Adipose tissue (tissue), 3 donors: Measurements from ENCODE around the gene IL18R1. TPM values are rescaled to one million over a fixed set of nuclear protein-coding genes. Genes with fewer than 3 reads are reported as not detected.

Experiments
- H3K27ac ChIP-seq: one replicate; pipeline ENCODE4 v1.5.1; 2013; ENCODE audit warnings: low read depth, low read length
- WGBS, 3 donors: extraction: QIAGEN DNeasy Blood & Tissue Kit; methylation state at CpG; one replicate each; pipeline ENCODE4 v1.1.7; 2013; 5-methylcytosine and 5-hydroxymethylcytosine counted together
- polyA plus RNA-seq, 3 donors: library from polyadenylated mRNA; stranded (reverse); fragments of 200-250 nt; gene quantifications; one replicate each; pipeline ENCODE4 v1.2.3, GENCODE V29; 2013
- donor health status: healthy with polysubstance abuse.
- donor health status: Bipolar disorder and iron deficiency.
- donor health status: healthy.

Gene IL18R1
- polyA plus RNA-seq, 3 donors, result 1.2 to 5.9 (median 4.8) TPM

DNA sequence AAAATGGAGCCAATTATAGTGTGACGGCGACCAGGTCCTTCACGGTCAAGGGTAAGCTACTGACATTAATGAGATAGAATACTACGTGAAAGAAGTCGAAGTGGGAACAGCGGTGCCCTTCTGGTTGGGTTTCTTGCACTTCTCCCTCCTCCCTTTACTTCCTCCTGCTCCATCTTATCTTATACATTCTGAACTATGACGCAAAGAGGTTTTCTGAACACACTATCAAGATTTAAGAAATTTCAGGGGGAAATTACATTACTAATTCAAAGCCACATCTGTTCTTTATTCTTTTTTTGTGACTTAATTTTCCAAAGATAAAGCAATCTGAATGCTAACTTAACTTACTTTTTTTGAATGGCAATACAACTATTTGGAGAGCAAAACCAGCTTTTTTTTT is 14.8 kb upstream of the IL18R1 start:
- no peak overlapping the region for H3K27ac ChIP-seq
- 72 to 85% (median 82%) methylated on average over 7 of the region's 7 CpGs for WGBS, 3 donors

- H3K27ac ChIP-seq, result no peak overlapping the region
- WGBS, 3 donors, result 47 to 71% (median 53%) methylated on average over 3 of the region's 3 CpGs
Measured at GRCh38 chr2:102342888-102343287, 12.7 kb upstream of the IL18R1 start.

DNA sequence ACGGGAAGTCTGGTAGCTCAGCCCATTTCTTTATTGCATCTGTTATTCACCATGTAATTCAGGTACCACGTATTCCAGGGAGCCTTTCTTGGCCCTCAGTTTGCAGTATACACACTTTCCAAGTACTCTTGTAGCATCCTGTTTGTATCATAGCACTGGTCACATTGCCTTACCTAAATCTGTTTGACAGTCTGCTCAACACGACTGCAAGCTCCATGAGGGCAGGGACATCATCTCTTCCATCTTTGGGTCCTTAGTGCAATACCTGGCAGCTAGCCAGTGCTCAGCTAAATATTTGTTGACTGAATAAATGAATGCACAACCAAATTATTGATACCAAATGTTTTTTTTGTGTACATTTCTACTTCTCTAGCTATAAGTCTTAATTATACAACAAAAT is 11.2 kb upstream of the IL18R1 start:
- 80 to 95% (median 94%) methylated on average over 3 of the region's 3 CpGs for WGBS, 3 donors
- H3K27ac ChIP-seq, result no peak overlapping the region

DNA sequence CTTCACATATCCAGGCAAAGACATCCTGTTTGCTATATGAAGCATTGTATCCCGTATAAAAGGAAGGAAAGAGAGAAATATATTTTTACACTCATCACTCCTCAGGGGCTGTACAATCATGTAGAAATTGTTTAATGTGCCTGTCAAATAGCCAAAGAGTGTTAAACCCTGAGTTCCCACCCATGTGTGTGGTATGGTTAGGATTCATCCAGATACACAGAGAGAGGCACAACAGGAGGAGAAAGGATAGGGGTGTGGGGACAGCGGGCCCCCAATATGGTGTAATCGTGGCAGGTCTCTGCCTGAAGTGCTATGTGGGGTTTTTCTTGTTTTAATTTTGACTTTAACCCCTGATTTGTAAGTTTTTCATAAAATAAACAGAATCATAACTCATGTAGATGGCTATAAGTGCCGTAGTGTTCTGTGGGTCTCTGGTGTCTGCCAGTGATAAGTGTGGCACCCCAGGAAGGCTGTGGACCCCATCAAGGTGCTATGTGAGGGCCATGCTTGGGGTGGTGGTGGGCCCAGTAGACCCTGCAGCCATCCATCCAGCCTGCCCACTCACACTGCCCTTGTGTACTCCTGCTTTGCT is 10.2 kb upstream of the IL18R1 start:
- H3K27ac ChIP-seq, result no peak overlapping the region
- WGBS, 3 donors, result 77 to 85% (median 84%) methylated on average over 4 of the region's 4 CpGs

GRCh38 chr2:102346381-102347130 is 9.0 kb upstream of the IL18R1 start:
- 89 to 92% (median 90%) methylated on average over 7 of the region's 7 CpGs for WGBS, 3 donors
- no peak overlapping the region for H3K27ac ChIP-seq

- 47 to 57% (median 57%) methylated on average over 1 of the region's 1 CpG for WGBS, 3 donors
- no peak overlapping the region for H3K27ac ChIP-seq
Measured at GRCh38 chr2:102350137-102350793, 5.3 kb upstream of the IL18R1 start.

DNA sequence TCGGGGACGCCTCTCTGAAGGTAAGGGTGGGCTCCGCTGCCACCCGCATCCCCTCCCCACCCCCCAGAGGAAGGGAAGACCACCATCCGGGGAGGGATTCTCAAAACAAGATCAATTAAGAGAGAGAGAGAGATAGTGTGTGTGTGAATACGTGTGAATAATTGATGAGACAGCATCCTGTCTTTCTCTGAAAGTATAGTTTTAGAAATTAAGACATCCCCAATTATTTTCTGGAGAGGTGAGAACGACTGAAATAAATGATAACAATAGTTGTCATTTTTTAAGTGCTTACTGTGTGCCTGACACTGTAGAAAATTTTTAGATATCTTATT is 751 bp downstream of the IL18R1 start:
- H3K27ac ChIP-seq, result no peak overlapping the region
- 9 to 21% (median 10%) methylated on average over 7 of the region's 7 CpGs for WGBS, 3 donors

GRCh38 chr2:102356741-102357140 is 1.1 kb downstream of the IL18R1 start:
- no peak overlapping the region for H3K27ac ChIP-seq
- WGBS, 3 donors, result 77 to 79% (median 78%) methylated on average over 2 of the region's 2 CpGs

- H3K27ac ChIP-seq, result no peak overlapping the region
- 49 to 59% (median 52%) methylated on average over 2 of the region's 2 CpGs for WGBS, 3 donors
Measured at GRCh38 chr2:102357937-102358336, 2.3 kb downstream of the IL18R1 start.

DNA sequence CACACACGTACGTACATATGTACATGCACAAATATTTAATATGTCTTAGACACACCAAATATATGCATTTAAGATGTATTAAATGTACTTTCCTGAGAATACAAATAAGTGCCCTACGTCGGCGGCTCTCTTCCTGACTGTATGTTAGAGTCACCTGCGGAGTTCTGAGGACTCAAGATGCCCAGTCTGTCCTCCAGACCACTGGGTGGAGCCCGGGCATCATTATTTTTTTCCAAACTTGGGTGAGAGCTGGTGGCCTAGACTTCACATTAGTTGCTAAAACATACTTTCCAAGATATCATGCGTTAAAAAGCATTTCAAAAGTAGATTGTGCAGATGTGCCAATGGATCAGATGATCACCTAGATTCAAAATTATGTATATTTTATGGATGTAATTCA is 2.9 kb downstream of the IL18R1 start:
- WGBS, 3 donors, result 88 to 93% (median 91%) methylated on average over 8 of the region's 8 CpGs
- H3K27ac ChIP-seq, result no peak overlapping the region

- WGBS, 3 donors, result 80 to 91% (median 84%) methylated on average over 3 of the region's 3 CpGs
- H3K27ac ChIP-seq, result no peak overlapping the region
Measured at GRCh38 chr2:102359527-102359926, 3.9 kb downstream of the IL18R1 start.

DNA sequence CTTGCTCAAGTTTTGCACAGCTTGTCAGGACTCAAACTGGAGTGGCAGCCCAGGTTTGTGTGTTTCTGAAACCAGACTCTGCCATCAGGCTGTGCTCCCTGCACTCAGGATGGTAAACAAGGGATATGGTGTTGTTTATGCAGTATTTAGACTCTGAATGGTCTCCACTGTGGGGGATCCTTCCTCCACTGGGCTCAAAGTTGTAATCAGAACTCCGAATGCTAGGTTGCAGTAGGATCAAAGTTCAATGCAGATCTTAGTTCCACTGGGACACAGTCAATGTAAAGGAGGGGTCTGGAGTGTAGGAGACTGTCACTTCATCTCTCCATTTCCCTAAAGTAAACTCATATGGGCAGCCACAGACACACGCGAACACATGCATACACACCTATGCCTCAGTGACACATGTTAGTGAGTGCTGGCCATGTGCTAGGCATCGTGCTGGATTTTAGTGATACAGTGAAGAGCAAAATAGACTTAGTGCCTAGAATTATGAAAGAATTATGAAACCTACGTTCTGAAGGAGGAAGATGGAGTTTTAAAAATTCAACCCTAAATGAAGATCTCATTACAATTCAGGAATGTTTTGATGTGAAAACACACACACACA is 6.1 kb downstream of the IL18R1 start:
- WGBS, 3 donors, result 68 to 83% (median 70%) methylated on average over 5 of the region's 5 CpGs
- no peak overlapping the region for H3K27ac ChIP-seq

GRCh38 chr2:102365763-102366162 is 10.2 kb downstream of the IL18R1 start:
- 58 to 100% (median 85%) methylated on average over 1 of the region's 1 CpG for WGBS, 3 donors
- H3K27ac ChIP-seq, result no peak overlapping the region

DNA sequence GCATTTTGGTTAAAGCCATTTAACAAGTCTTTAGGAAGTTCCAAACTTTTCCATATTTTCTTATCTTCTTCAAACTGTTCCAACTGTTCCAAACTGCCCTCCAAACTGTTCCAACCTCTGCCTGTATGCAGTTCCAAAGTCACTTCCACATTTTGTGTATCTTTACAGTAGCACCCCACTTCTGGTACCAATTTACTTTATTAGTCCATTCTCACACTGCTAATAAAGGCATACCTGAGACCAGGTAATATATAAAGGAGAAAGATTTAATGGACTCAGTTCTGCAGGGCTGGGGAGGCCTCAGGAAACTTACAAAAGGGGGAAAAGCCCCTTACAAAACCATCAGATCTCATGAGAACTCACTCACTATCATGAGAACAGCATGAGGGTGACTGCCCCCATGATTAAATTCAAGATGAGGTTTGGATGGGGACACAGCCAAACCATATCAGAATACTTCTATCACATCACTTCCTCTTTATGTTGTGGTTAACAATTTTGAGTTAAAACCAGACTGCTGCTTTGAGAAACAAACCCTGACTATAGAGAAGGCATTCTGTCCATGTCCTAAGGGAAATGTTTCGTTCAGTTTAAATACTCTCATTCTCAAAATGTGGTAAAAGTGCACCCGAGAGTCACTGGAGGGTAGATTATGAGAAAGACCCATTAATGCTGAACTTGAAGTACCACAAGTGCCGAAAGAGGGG is 11.0 kb downstream of the IL18R1 start:
- 79 to 83% (median 83%) methylated on average over 3 of the region's 3 CpGs for WGBS, 3 donors
- H3K27ac ChIP-seq, result no peak overlapping the region

GRCh38 chr2:102367331-102367971 is 11.9 kb downstream of the IL18R1 start:
- 75 to 84% (median 76%) methylated on average over 6 of the region's 6 CpGs for WGBS, 3 donors
- H3K27ac ChIP-seq, result no peak overlapping the region

- WGBS, 3 donors, result 64 to 84% (median 82%) methylated on average over 5 of the region's 5 CpGs
- no peak overlapping the region for H3K27ac ChIP-seq
Measured at GRCh38 chr2:102368461-102369109, 13.0 kb downstream of the IL18R1 start.

DNA sequence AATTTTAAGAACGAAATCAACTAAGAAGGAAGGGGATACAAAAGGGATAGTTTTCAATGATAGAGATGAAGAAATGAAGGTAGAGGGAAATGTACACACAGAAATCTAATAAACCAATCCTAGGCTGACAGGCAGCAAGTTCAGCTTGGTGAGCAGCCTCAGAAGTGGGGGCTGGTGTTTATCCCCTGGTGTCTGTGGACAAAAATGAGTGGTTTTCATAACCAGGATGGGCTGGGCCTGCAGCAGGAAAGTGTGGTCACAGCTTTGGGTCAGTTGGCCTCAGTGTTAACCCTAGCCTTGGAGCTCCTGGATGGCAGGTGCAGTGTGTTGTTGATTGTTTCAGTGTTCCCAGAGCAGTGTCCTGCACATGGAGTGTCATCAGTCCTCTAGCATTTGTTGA is 14.3 kb downstream of the IL18R1 start:
- WGBS, 3 donors, result 90 to 93% (median 90%) methylated on average over 1 of the region's 1 CpG
- no peak overlapping the region for H3K27ac ChIP-seq

GRCh38 chr2:102376052-102376591 is 20.5 kb downstream of the IL18R1 start:
- no peak overlapping the region for H3K27ac ChIP-seq
- WGBS, 3 donors, result 47 to 89% (median 87%) methylated on average over 1 of the region's 1 CpG
